GM18505 (cell line): ENCODE measurements around the gene MAPKAPK2.
"Not testable (repeated sequence)": the region's sequence is repeated elsewhere in the genome, so short reads cannot be mapped to it uniquely, and the experiment has no call there.

ENCODE experiments used
- ATAC-seq: cut with Tn5 transposase; IDR thresholded peaks from one replicate; pipeline ENCODE4 v1.9.1; 2021; ENCODE audit not compliant: unreplicated experiment
- POLR2A ChIP-seq: IDR thresholded peaks from 4 replicates; pipeline ENCODE4 v1.6.1; 2011; ENCODE audit warnings: borderline replicate concordance; ENCODE audit not compliant: insufficient read depth, insufficient read length; ENCODE audit errors: extremely low read depth

The MAPKAPK2 gene

GRCh38 chr1:206772243-206772937 is 87.7 kb downstream of the MAPKAPK2 start, which contains the start of gene IL10:
TSS of gene IL10 (minus strand) at chr1:206772494. CDS start at chr1:206772435, 59 bp downstream.
- no peak for ATAC-seq
- peak; percentile 40 for TF ChIP-seq POLR2A

GRCh38 chr1:206774093-206774492 is 89.4 kb downstream of the MAPKAPK2 start:
- no peak for TF ChIP-seq POLR2A
- no peak for ATAC-seq

- ATAC-seq = no peak
- TF ChIP-seq POLR2A = no peak
These were observed 91.5 kb downstream of the MAPKAPK2 start for GRCh38 chr1:206776229-206776628.

GRCh38 chr1:206778031-206778430 is 93.3 kb downstream of the MAPKAPK2 start:
- no peak for TF ChIP-seq POLR2A
- ATAC-seq = no peak

- ATAC-seq = not testable (repeated sequence)
These were observed 94.2 kb downstream of the MAPKAPK2 start for GRCh38 chr1:206778911-206779310.

- TF ChIP-seq POLR2A = no peak
- no peak for ATAC-seq
These were observed 94.9 kb downstream of the MAPKAPK2 start for GRCh38 chr1:206779638-206780037.

- ATAC-seq = peak; percentile 48
- TF ChIP-seq POLR2A = no peak
These were observed 97.7 kb downstream of the MAPKAPK2 start for GRCh38 chr1:206782448-206782847.

GRCh38 chr1:206783506-206783905 is 98.8 kb downstream of the MAPKAPK2 start:
- ATAC-seq = no peak
- no peak for TF ChIP-seq POLR2A
